BJ (cell line): ENCODE measurements around the gene SLC43A3. TPM values are rescaled to one million over a fixed set of nuclear protein-coding genes. Genes with fewer than 3 reads are reported as not detected.

ENCODE experiments used
- CTCF ChIA-PET: fragments of 350-600 bp; formaldehyde crosslinking; extraction: SDS; loops from one replicate; lab custom pipeline; 2021; ENCODE audit warnings: antibody characterized with exemption, inconsistent platforms; lab: Yijun Ruan, JAX
- POLR2A ChIA-PET: fragments of 300-600 bp; sonication (Branson Sonifier 250); formaldehyde crosslinking; extraction: SDS; loops from one replicate; lab custom pipeline; 2021; ENCODE audit warnings: antibody characterized with exemption; lab: Charles Lee
- DNase-seq: peaks from one replicate; pipeline ENCODE4 v3.0.0-alpha.2; 2011; ENCODE audit warnings: low read depth
- H3K27me3 ChIP-seq: 2 replicates; pipeline ENCODE4 v1.6.0; 2011; ENCODE audit warnings: low read length; ENCODE audit not compliant: control insufficient read depth, insufficient read depth
- H3K36me3 ChIP-seq: 2 replicates; pipeline ENCODE4 v1.5.1; 2011; ENCODE audit warnings: low read length; ENCODE audit not compliant: control insufficient read depth, insufficient read depth
- H3K4me3 ChIP-seq: 2 replicates; pipeline ENCODE4 v1.5.1; 2011; ENCODE audit warnings: low read depth, mild to moderate bottlenecking, control low read depth, low read length
- polyA plus RNA-seq: library from polyadenylated mRNA; depleted of rRNA; stranded (reverse); fragments of >200 nt; gene quantifications from 2 replicates; pipeline ENCODE4 v1.2.3, GENCODE V29; 2011
- TF ChIP-seq, protein P1 (sequence below): IDR thresholded peaks from 2 replicates; pipeline ENCODE4 v1.5.1; 2011; ENCODE audit warnings: low read depth, mild to moderate bottlenecking, control low read depth, inconsistent platforms, low read length, moderate library complexity; ENCODE audit not compliant: insufficient read depth

SLC43A3 gene
- polyA plus RNA-seq, 1 experiment = 26.7 TPM

DNA sequence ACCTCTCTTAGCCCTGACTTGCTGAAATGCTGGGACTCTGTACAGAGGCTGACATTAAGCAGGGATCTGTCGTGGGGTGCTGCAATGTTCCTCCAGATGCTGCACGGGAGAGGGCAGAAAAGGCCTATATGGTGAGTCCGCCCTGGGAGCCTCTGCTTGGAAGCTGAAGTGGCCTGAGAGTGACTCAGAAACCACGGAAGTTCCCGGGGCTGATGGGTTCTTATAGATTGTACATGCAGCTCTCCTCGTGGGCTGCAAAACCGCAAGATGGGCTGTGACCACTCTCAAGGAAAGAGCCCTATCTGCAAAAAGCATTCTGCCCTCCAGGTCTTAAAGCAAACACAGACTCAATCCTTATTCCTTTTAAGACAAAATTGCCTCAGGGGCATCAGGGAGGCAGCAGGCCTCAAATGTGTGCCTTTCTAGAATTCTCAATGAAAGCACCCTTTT is 5.8 kb upstream of the SLC43A3 start:
- POLR2A ChIA-PET = no interaction called here
- H3K27me3 ChIP-seq = no peaks in the 10 kb centered on the region
- TF ChIP-seq, protein P1, sequence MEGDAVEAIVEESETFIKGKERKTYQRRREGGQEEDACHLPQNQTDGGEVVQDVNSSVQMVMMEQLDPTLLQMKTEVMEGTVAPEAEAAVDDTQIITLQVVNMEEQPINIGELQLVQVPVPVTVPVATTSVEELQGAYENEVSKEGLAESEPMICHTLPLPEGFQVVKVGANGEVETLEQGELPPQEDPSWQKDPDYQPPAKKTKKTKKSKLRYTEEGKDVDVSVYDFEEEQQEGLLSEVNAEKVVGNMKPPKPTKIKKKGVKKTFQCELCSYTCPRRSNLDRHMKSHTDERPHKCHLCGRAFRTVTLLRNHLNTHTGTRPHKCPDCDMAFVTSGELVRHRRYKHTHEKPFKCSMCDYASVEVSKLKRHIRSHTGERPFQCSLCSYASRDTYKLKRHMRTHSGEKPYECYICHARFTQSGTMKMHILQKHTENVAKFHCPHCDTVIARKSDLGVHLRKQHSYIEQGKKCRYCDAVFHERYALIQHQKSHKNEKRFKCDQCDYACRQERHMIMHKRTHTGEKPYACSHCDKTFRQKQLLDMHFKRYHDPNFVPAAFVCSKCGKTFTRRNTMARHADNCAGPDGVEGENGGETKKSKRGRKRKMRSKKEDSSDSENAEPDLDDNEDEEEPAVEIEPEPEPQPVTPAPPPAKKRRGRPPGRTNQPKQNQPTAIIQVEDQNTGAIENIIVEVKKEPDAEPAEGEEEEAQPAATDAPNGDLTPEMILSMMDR = no peak
- no peak overlapping the region for H3K4me3 ChIP-seq
- H3K36me3 ChIP-seq = no peaks in the 10 kb centered on the region
- CTCF ChIA-PET = interaction anchor here (2.8 kb wide), 1 partner anchor 26 kb away, joined by 8 read pairs; no protein-coding TSS in a partner anchor
- DNase-seq = no peak

DNA sequence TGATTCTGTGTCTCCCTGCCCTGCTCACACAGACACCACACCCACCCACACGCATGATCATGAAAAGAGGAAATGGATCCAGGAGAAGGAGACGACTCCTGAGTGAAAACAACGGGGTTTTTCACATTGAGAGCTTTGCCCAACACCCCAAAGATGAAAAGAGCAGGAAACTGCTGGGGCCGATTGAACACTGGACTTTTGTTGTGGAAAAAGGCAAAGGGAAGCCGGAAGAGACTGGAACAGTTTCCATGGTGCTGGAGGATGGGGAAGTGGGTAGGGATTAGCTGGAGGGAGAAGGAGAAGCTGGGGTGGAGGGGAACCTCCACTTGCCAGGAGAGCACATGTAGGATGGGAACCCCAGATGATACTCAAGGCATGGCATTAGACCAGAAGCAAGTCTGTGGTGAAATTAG is 5.2 kb upstream of the SLC43A3 start:
- TF ChIP-seq, protein P1 = no peak
- DNase-seq = no peak
- ChIA-PET CTCF (no interaction called here), POLR2A (no interaction called here)
- Histone ChIP-seq H3K36me3 (no peaks in the 10 kb centered on the region), H3K4me3 (no peak overlapping the region), H3K27me3 (no peaks in the 10 kb centered on the region)

DNA sequence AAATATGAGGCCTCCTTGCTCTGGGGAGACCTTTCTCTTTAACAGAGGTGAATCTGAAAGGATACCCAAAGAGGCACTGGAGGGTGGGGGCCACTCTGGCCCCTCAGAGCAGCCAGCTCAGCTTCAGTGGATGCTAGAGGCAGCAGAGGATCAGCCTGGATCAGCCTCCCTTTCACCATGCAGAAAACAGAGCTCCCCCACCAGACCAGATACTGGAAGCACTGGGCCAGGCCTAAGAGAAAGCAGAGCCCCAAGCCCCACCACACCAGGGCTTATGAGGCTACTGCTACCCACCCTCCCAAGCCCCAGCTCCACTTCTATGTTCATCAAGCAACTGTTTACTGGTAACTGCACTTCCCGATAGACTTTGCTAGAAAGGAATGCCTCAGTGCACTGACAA is 4.0 kb upstream of the SLC43A3 start:
- ChIA-PET POLR2A (no interaction called here), CTCF (interaction anchor here (1.2 kb wide), 1 partner anchor 62 kb away, joined by 6 read pairs; no protein-coding TSS in a partner anchor)
- Histone ChIP-seq H3K36me3 (no peaks in the 10 kb centered on the region), H3K27me3 (no peaks in the 10 kb centered on the region), H3K4me3 (no peak overlapping the region)
- TF ChIP-seq, protein P1 = no peak
- no peak for DNase-seq

DNA sequence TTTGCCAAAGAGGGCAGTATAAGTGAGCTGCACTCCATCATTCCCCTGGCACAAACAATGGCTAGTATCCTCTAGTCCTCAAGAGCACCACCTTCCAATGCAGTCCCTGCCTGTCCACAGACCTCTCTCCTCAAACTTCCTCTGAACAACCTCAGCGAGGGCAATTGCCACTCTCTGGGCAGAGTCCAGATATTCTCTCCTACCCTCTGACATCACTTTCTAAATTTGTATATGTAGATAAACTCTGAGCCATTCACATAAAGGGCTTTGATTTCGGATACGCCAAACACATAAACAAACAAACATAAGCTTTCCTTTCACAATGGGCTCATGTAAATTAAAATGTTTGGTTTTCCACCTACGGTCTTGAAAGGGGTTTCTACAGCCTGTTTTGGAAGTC is 3.0 kb upstream of the SLC43A3 start:
- TF ChIP-seq, protein P1 = no peak
- ChIA-PET CTCF (interaction anchor here (1.2 kb wide), 1 partner anchor 63 kb away, joined by 6 read pairs; no protein-coding TSS in a partner anchor), POLR2A (no interaction called here)
- Histone ChIP-seq H3K27me3 (no peaks in the 10 kb centered on the region), H3K36me3 (no peaks in the 10 kb centered on the region), H3K4me3 (no peak overlapping the region)
- DNase-seq = no peak

DNA sequence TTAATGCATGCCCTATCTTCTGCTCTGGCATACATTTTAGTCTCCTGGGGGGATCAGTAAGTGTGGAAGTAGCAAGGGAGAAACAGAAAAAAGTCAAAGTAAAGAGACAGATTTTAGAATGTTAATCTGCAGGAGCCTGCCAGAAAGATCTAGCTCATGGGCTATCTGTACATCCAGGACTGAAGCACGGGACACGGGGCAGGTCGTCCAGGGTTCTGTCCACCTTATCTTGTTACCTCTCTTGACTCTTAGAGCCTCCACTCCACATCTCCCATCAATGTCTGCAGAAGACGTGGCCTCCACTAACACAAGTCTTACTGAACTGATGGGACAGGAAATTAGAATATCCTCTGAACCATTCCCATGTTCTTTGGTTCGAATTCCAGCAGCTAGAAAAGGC is 1.7 kb upstream of the SLC43A3 start:
- Histone ChIP-seq H3K36me3 (no peaks in the 10 kb centered on the region), H3K4me3 (no peak overlapping the region), H3K27me3 (no peaks in the 10 kb centered on the region)
- ChIA-PET POLR2A (no interaction called here), CTCF (interaction anchor here (1.2 to 1.5 kb wide), 3 partner anchors 30 to 99 kb away, joined by 3 to 6 read pairs (median 5); no protein-coding TSS in a partner anchor)
- DNase-seq = no peak
- TF ChIP-seq, protein P1 = no peak
